GM12878 (cell line): ENCODE measurements around the gene NBEAL1. TPM values are rescaled to one million over a fixed set of nuclear protein-coding genes. Genes with fewer than 3 reads are reported as not detected.

ENCODE experiments used
- ATAC-seq: fragments of 200-7000 bp; cut with Tn5 transposase; 3 replicates; pipeline ENCODE4 v1.9.1; 2020; ENCODE audit warnings: mild to moderate bottlenecking, moderate library complexity
- BruUV-seq: library from RNA; stranded (reverse); fragments of 400-500 nt; replicated peaks from 2 replicates; lab custom pipeline; 2021; lab: Mats Ljungman, UMichigan
- CTCF ChIA-PET: fragments of 300-600 bp; sonication (Branson Sonifier 250); formaldehyde crosslinking; extraction: SDS; loops from one replicate; lab custom pipeline; 2021; ENCODE audit warnings: inconsistent platforms; lab: Yijun Ruan, JAX
- POLR2A ChIA-PET: fragments of 350-600 bp; formaldehyde crosslinking; extraction: SDS; loops from one replicate; lab custom pipeline; 2021; ENCODE audit warnings: inconsistent platforms; lab: Charles Lee
- RAD21 ChIA-PET: fragments of 300-600 bp; sonication (Branson Sonifier 250); formaldehyde crosslinking; loops from one replicate; lab custom pipeline; 2023; ENCODE audit warnings: antibody characterized with exemption; ENCODE audit not compliant: unreplicated experiment; lab: Charles Lee
- SMC1A ChIA-PET: fragments of 300-600 bp; sonication (Branson Sonifier 250); formaldehyde crosslinking; loops from one replicate; lab custom pipeline; 2023; ENCODE audit not compliant: unreplicated experiment, uncharacterized antibody; lab: Charles Lee
- DNase-seq: peaks from one replicate; pipeline ENCODE4 v3.0.0-alpha.2; 2011; ENCODE audit warnings: low read depth, low spot score
- FAIRE-seq: peaks from 3 replicates; lab custom pipeline; 2011; peaks lifted over from hg19 to GRCh38; lab: Jason Lieb, UNC
- H2AFZ ChIP-seq: 2 replicates; pipeline ENCODE4 v1.6.0; 2011; ENCODE audit warnings: low read depth, low read length, control low read depth; ENCODE audit not compliant: control insufficient read depth
- H3K27ac ChIP-seq: 2 replicates; pipeline ENCODE4 v1.5.1; 2011; ENCODE audit warnings: control low read depth; ENCODE audit not compliant: control insufficient read depth, insufficient read depth
- H3K27me3 ChIP-seq, 2 experiments: replicated peaks in 1 of 2; 2 replicates each; pipeline versions ENCODE4 v1.6.0 to v1.6.1; 2011; ENCODE audit warnings: low read length in 1 of 2; ENCODE audit not compliant: control insufficient read depth in 2 of 2, insufficient read depth in 2 of 2
- H3K36me3 ChIP-seq, 2 experiments: 2 replicates each; pipeline ENCODE4 v1.5.1; 2011; ENCODE audit warnings: low read length in 1 of 2; ENCODE audit not compliant: control insufficient read depth in 2 of 2, insufficient read depth in 2 of 2
- H3K4me1 ChIP-seq: 2 replicates; pipeline ENCODE4 v1.6.1; 2011; ENCODE audit warnings: mild to moderate bottlenecking, low read length, moderate library complexity, mixed read lengths; ENCODE audit not compliant: control insufficient read depth, insufficient read depth
- H3K4me2 ChIP-seq: 2 replicates; pipeline ENCODE4 v1.6.0; 2011; ENCODE audit warnings: control low read depth; ENCODE audit not compliant: control insufficient read depth, insufficient read depth
- H3K4me3 ChIP-seq: fragments of 200-600 bp; sonication (generic); 2 replicates; pipeline ENCODE4 v1.5.1; 2016
- H3K79me2 ChIP-seq: 2 replicates; pipeline ENCODE4 v1.6.0; 2011; ENCODE audit warnings: low read length; ENCODE audit not compliant: control insufficient read depth, insufficient read depth
- H3K9ac ChIP-seq: 2 replicates; pipeline ENCODE4 v1.8.0; 2011; ENCODE audit warnings: low read length, control low read depth, mixed read lengths; ENCODE audit not compliant: control insufficient read depth, insufficient read depth
- H3K9me3 ChIP-seq: replicated peaks from 3 replicates; pipeline ENCODE4 v1.5.1; 2011; ENCODE audit warnings: mild to moderate bottlenecking, low read length; ENCODE audit not compliant: control insufficient read depth, insufficient read depth
- H4K20me1 ChIP-seq: 2 replicates; pipeline ENCODE4 v1.6.0; 2011; ENCODE audit not compliant: control insufficient read depth, insufficient read depth
- ATF3 ChIP-seq: IDR thresholded peaks from 2 replicates; pipeline ENCODE4 v1.6.1; 2011; ENCODE audit warnings: low read depth, mild to moderate bottlenecking, low read length, moderate library complexity, borderline replicate concordance; ENCODE audit errors: extremely low read depth
- CHD1 ChIP-seq: IDR thresholded peaks from 2 replicates; pipeline ENCODE4 v1.6.1; 2012; ENCODE audit warnings: low read depth, low read length, improper control_type of control experiment
- ESRRA ChIP-seq: IDR thresholded peaks from 2 replicates; pipeline ENCODE4 v1.6.1; 2012; ENCODE audit warnings: mild to moderate bottlenecking, low read length, improper control_type of control experiment
- FOXK2 ChIP-seq: fragments of 450-650 bp; IDR thresholded peaks from 2 replicates; pipeline ENCODE4 v1.6.1; 2017; ENCODE audit warnings: mild to moderate bottlenecking, moderate library complexity
- GATAD2B ChIP-seq: fragments of 450-650 bp; conservative IDR thresholded peaks from 2 replicates; pipeline ENCODE4 v1.6.1; 2017; ENCODE audit warnings: low read depth, mild to moderate bottlenecking, moderate library complexity
- MYB ChIP-seq: fragments of 150-350 bp; IDR thresholded peaks from 2 replicates; pipeline ENCODE4 v1.6.1; 2014; ENCODE audit warnings: mild to moderate bottlenecking, low read depth, low read length, borderline replicate concordance
- NFXL1 ChIP-seq: fragments of 450-650 bp; IDR thresholded peaks from 2 replicates; pipeline ENCODE4 v1.6.1; 2017; ENCODE audit warnings: antibody characterized with exemption, mild to moderate bottlenecking, borderline replicate concordance
- SIX5 ChIP-seq: IDR thresholded peaks from 2 replicates; pipeline ENCODE4 v1.6.1; 2011; ENCODE audit warnings: mild to moderate bottlenecking, low read depth, low read length, moderate library complexity; ENCODE audit not compliant: severe bottlenecking
- STAT1 ChIP-seq: fragments of 450-650 bp; conservative IDR thresholded peaks from 2 replicates; pipeline ENCODE4 v1.6.1; 2014; ENCODE audit warnings: antibody characterized with exemption, mild to moderate bottlenecking
- ZNF687 ChIP-seq: fragments of 450-650 bp; IDR thresholded peaks from 2 replicates; pipeline ENCODE4 v1.6.1; 2017; ENCODE audit warnings: mild to moderate bottlenecking, moderate library complexity
- ZZZ3 ChIP-seq: IDR thresholded peaks from 2 replicates; pipeline ENCODE4 v1.6.1; 2011; ENCODE audit warnings: low read depth; ENCODE audit not compliant: control insufficient read depth, insufficient read length
- WGBS: methylation state at CpG from one replicate; pipeline ENCODE4 v1.1.6; 2016; ENCODE audit warnings: low lambda C conversion rate; ENCODE audit not compliant: insufficient replicate concordance, insufficient coverage; ENCODE audit errors: missing lambda C conversion rate; 5-methylcytosine and 5-hydroxymethylcytosine counted together
- in situ Hi-C: fragments of 300-500 bp; cut with MboI; formaldehyde crosslinking; loops from 9 replicates; pipeline ENCODE4 v1.14.3; 2018; ENCODE audit warnings: mixed read lengths
- intact Hi-C: fragments of 100-400 bp; cut with micrococcal nuclease; formaldehyde crosslinking; loops from one replicate; pipeline ENCODE4 v1.14.2; 2022; ENCODE audit not compliant: unreplicated experiment
- polyA plus RNA-seq, 11 experiments: library from polyadenylated mRNA; depleted of rRNA in 4 of 11; unstranded in 6 of 11; stranded (reverse) in 5 of 11; fragments of >200 nt; fragmentation: Nextera tagmentation in 4 of 11; fragmentation: Illumina TruSeq in 1 of 11; extraction: Ambion mirVana in 4 of 11; extraction: Trizol in 1 of 11; gene quantifications; 1 replicate in 1 of 11; 2 replicates in 10 of 11; pipeline versions ENCODE4 v1.2.1 to v1.2.3, GENCODE V29; 2011 to 2016; ENCODE audit warnings: inconsistent platforms in 2 of 11, missing spikeins in 2 of 11, low read depth in 1 of 11
- total RNA-seq, 4 experiments: library from RNA; depleted of rRNA in 3 of 4; stranded (reverse); fragments of >200 nt in 3 of 4; fragmentation: Illumina TruSeq in 1 of 4; extraction: Trizol in 1 of 4; gene quantifications; 2 replicates each; pipeline versions ENCODE4 v1.2.1 to v1.2.3, GENCODE V29; 2013 to 2021
- TF ChIP-seq, protein P1 (sequence below): fragments of 450-650 bp; formaldehyde crosslinking; IDR thresholded peaks from 2 replicates; pipeline ENCODE4 v1.4.0; 2020; ENCODE audit warnings: mild to moderate bottlenecking, moderate library complexity

The NBEAL1 gene
- total and polyA plus RNA-seq, 10 of the 15 experiments (the other 5 are each of a cell fraction or from before 2014, with no cell fraction given) = 1.9 to 16.1 (median 7.2) TPM

DNA sequence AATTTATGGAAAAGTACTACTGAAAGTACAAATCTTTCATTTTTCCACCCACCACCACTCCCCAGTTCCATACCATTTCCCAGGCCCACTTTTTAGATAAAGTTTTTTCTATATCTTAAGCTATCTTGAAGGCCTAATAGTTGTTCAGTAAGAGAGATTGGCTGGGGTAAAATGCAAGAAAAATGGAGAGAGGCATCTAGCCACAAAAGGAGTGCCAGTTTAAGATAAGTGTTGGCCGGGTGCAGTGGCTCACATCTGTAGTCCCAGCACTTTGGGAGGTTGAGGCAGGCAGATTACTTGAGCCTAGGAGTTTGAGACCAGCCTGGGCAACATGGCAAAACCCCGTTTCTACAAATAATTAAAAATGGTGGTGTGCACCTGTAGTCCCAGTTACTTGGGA lies 28.6 kb downstream of the NBEAL1 start:
- no peak overlapping the region for H3K27ac ChIP-seq
- H3K9ac ChIP-seq = no peak overlapping the region
- ChIA-PET RAD21 (no interaction called here), CTCF (no interaction called here), POLR2A (no interaction called here), SMC1A (interaction anchor here (0.6 kb wide), 1 partner anchor 106 kb away, joined by 3 read pairs; no protein-coding TSS in a partner anchor)
- H3K79me2 ChIP-seq = no peaks in the 10 kb centered on the region
- H3K4me2 ChIP-seq = no peak overlapping the region
- H3K36me3 ChIP-seq = no peaks in the 10 kb centered on the region; a peak in 1 of 4 replicates
- FAIRE-seq = no peak
- intact Hi-C loops = no loop called here
- ATAC-seq = no peak
- in situ Hi-C loops = no loop called here
- BruUV-seq = no TSS peak
- TF ChIP-seq ESRRA (no peak), MYB (no peak), ATF3 (no peak), SIX5 (no peak), CHD1 (no peak), ZNF687 (no peak), NFXL1 (no peak), GATAD2B (no peak), FOXK2 (no peak), ZZZ3 (no peak), STAT1 (no peak)
- TF ChIP-seq, protein P1, sequence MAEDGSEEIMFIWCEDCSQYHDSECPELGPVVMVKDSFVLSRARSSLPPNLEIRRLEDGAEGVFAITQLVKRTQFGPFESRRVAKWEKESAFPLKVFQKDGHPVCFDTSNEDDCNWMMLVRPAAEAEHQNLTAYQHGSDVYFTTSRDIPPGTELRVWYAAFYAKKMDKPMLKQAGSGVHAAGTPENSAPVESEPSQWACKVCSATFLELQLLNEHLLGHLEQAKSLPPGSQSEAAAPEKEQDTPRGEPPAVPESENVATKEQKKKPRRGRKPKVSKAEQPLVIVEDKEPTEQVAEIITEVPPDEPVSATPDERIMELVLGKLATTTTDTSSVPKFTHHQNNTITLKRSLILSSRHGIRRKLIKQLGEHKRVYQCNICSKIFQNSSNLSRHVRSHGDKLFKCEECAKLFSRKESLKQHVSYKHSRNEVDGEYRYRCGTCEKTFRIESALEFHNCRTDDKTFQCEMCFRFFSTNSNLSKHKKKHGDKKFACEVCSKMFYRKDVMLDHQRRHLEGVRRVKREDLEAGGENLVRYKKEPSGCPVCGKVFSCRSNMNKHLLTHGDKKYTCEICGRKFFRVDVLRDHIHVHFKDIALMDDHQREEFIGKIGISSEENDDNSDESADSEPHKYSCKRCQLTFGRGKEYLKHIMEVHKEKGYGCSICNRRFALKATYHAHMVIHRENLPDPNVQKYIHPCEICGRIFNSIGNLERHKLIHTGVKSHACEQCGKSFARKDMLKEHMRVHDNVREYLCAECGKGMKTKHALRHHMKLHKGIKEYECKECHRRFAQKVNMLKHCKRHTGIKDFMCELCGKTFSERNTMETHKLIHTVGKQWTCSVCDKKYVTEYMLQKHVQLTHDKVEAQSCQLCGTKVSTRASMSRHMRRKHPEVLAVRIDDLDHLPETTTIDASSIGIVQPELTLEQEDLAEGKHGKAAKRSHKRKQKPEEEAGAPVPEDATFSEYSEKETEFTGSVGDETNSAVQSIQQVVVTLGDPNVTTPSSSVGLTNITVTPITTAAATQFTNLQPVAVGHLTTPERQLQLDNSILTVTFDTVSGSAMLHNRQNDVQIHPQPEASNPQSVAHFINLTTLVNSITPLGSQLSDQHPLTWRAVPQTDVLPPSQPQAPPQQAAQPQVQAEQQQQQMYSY (CRISPR knock-in tag) = no peak
- H2AFZ ChIP-seq = no peak overlapping the region
- WGBS = 97% methylated on average over 2 of the region's 2 CpGs
- no peaks in the 10 kb centered on the region for H4K20me1 ChIP-seq
- H3K4me1 ChIP-seq = no peaks in the 10 kb centered on the region
- no peaks in the 10 kb centered on the region; the same call in 2 of the 3 replicates for H3K9me3 ChIP-seq
- H3K27me3 ChIP-seq = no peaks in the 10 kb centered on the region
- H3K4me3 ChIP-seq = no peak overlapping the region
- DNase-seq = no peak
